ENCODE data around the gene GSPT1. TPM values are rescaled to one million over a fixed set of nuclear protein-coding genes. Genes with fewer than 3 reads are reported as not detected.
"Not testable (repeated sequence)": the region's sequence is repeated elsewhere in the genome, so short reads cannot be mapped to it uniquely, and the experiment has no call there.

The GSPT1 gene
- total and polyA plus RNA-seq, 7 experiments from 2014 or later = 71.0 to 148 (median 96.7) TPM

GRCh38 chr16:11941945-11942344 lies 26.2 kb upstream of the GSPT1 start, which contains the start of gene NPIPB2:
Gene NPIPB2 (minus strand): TSS chr16:11942045. CDS start chr16:11942045, 0 bp downstream.
- CTCF ChIA-PET = not testable (repeated sequence)

GRCh38 chr16:11927350-11927749 lies 11.6 kb upstream of the GSPT1 start:
- POLR2A ChIA-PET; CTCF ChIA-PET; H3K27me3 ChIP-seq (ENCODE audit: control insufficient read depth in 2 of 2, insufficient read depth in 2 of 2, low read length in 2 of 2); H3K27me3 Mint-ChIP-seq; H3K4me3 ChIP-seq (ENCODE audit: low read length); H3K36me3 Mint-ChIP-seq; H3K27ac Mint-ChIP-seq; H3K4me1 ChIP-seq (ENCODE audit: control insufficient read depth in 2 of 2, insufficient read depth in 2 of 2, low read length in 2 of 2); H3K27ac ChIP-seq (ENCODE audit: low read depth, low read length); H3K4me3 Mint-ChIP-seq; H3K9me3 Mint-ChIP-seq; ATAC-seq; H3K36me3 ChIP-seq (ENCODE audit: control insufficient read depth in 2 of 3, insufficient read depth in 3 of 3, low read length in 3 of 3); H3K9me3 ChIP-seq (ENCODE audit: control insufficient read depth in 2 of 3, low read length in 3 of 3); H3K4me1 Mint-ChIP-seq; DNase-seq; intact Hi-C loops (cut with micrococcal nuclease): not testable (repeated sequence)

More at GRCh38 chr16:11941945-11942344, 26.2 kb upstream of the GSPT1 start, which contains the start of gene NPIPB2:
- H3K36me3 ChIP-seq (ENCODE audit: control insufficient read depth in 2 of 3, insufficient read depth in 3 of 3, low read length in 3 of 3); H3K27me3 Mint-ChIP-seq; ATAC-seq; DNase-seq; H3K27ac Mint-ChIP-seq; POLR2A ChIA-PET; H3K27ac ChIP-seq (ENCODE audit: low read depth, low read length); H3K4me3 ChIP-seq (ENCODE audit: low read length); H3K4me3 Mint-ChIP-seq; intact Hi-C loops (cut with micrococcal nuclease); H3K4me1 Mint-ChIP-seq; H3K9me3 ChIP-seq (ENCODE audit: control insufficient read depth in 2 of 3, low read length in 3 of 3); H3K4me1 ChIP-seq (ENCODE audit: control insufficient read depth in 2 of 2, insufficient read depth in 2 of 2, low read length in 2 of 2); H3K27me3 ChIP-seq (ENCODE audit: control insufficient read depth in 2 of 2, insufficient read depth in 2 of 2, low read length in 2 of 2); H3K9me3 Mint-ChIP-seq; H3K36me3 Mint-ChIP-seq: not testable (repeated sequence)

- CTCF ChIA-PET; H3K9me3 Mint-ChIP-seq; ATAC-seq; H3K27me3 Mint-ChIP-seq; H3K4me1 ChIP-seq (ENCODE audit: control insufficient read depth in 2 of 2, insufficient read depth in 2 of 2, low read length in 2 of 2); H3K4me1 Mint-ChIP-seq; H3K27ac ChIP-seq (ENCODE audit: low read depth, low read length); H3K9me3 ChIP-seq (ENCODE audit: control insufficient read depth in 2 of 3, low read length in 3 of 3); intact Hi-C loops (cut with micrococcal nuclease); H3K36me3 ChIP-seq (ENCODE audit: control insufficient read depth in 2 of 3, insufficient read depth in 3 of 3, low read length in 3 of 3); DNase-seq; H3K4me3 ChIP-seq (ENCODE audit: low read length); H3K4me3 Mint-ChIP-seq; H3K27ac Mint-ChIP-seq; H3K27me3 ChIP-seq (ENCODE audit: control insufficient read depth in 2 of 2, insufficient read depth in 2 of 2, low read length in 2 of 2); H3K36me3 Mint-ChIP-seq: not testable (repeated sequence)
- POLR2A ChIA-PET = interaction anchor here (0.7 kb wide), 1 partner anchor 20 kb away, joined by 3 read pairs; no protein-coding TSS in a partner anchor
Observed at GRCh38 chr16:11924046-11924445, 8.3 kb upstream of the GSPT1 start.

GRCh38 chr16:11916524-11917285 lies 949 bp upstream of the GSPT1 start:
- H3K27me3 Mint-ChIP-seq = peaks cover 0 to 10% (median 0%) of the 10 kb centered on the region in 5 donors
- no peaks in the 10 kb centered on the region for H3K9me3 ChIP-seq (ENCODE audit: control insufficient read depth in 2 of 3, low read length in 3 of 3)
- peaks cover 0 to 9% (median 0%) of the 10 kb centered on the region in 5 donors for H3K36me3 Mint-ChIP-seq
- peaks cover 0 to 8% (median 0%) of the 10 kb centered on the region in 11 donors for H3K9me3 Mint-ChIP-seq
- peak overlapping the region; percentile 23 to 96 (median 93) for H3K27ac Mint-ChIP-seq
- H3K4me3 Mint-ChIP-seq = peak overlapping the region; percentile 82 to 96 (median 90)
- ChIA-PET CTCF (interaction anchor here (0.6 kb wide), 1 partner anchor 27 kb away, joined by 3 read pairs; no protein-coding TSS in a partner anchor), POLR2A (interaction anchor here (0.7 to 3.4 kb wide), 10 partner anchors 60 to 562 kb away, joined by 3 to 10 read pairs (median 4); partner anchors contain the start of genes RSL1D1, SNX29 and ZC3H7A)
- H3K4me1 ChIP-seq (ENCODE audit: control insufficient read depth in 2 of 2, insufficient read depth in 2 of 2, low read length in 2 of 2) = peaks cover 10 to 22% of the 10 kb centered on the region in 2 donors
- no peaks in the 10 kb centered on the region for H3K27me3 ChIP-seq (ENCODE audit: control insufficient read depth in 2 of 2, insufficient read depth in 2 of 2, low read length in 2 of 2)
- ATAC-seq (no peak), DNase-seq (no peak)
- H3K36me3 ChIP-seq (ENCODE audit: control insufficient read depth in 2 of 3, insufficient read depth in 3 of 3, low read length in 3 of 3) = peaks cover 0 to 3% (median 0%) of the 10 kb centered on the region in 3 experiments
- intact Hi-C loops (cut with micrococcal nuclease) = loop anchor here (1.0 to 10.0 kb wide), 13 partner anchors 60 to 1174 kb away; partner anchors contain the start of genes CLEC16A (in 2 of the 2), NUBP1 (in 2 of the 2), RSL1D1 (in 2 of the 2) and SNX29 (in 2 of the 2)
- peak overlapping the region; percentile 63 for H3K27ac ChIP-seq (ENCODE audit: low read depth, low read length)
- H3K4me1 Mint-ChIP-seq = peaks cover 23 to 34% (median 32%) of the 10 kb centered on the region in 7 donors
- H3K4me3 ChIP-seq (ENCODE audit: low read length) = peak overlapping the region; percentile 67

GRCh38 chr16:11915114-11915643 lies 577 bp downstream of the GSPT1 start:
- Histone ChIP-seq H3K4me3 (ENCODE audit: low read length) (peak overlapping the region; percentile 74), H3K27ac (ENCODE audit: low read depth, low read length) (peak overlapping the region; percentile 87), H3K27me3 (ENCODE audit: control insufficient read depth in 2 of 2, insufficient read depth in 2 of 2, low read length in 2 of 2) (no peaks in the 10 kb centered on the region), H3K36me3 (ENCODE audit: control insufficient read depth in 2 of 3, insufficient read depth in 3 of 3, low read length in 3 of 3) (peaks cover 0 to 3% (median 0%) of the 10 kb centered on the region in 3 experiments), H3K9me3 (ENCODE audit: control insufficient read depth in 2 of 3, low read length in 3 of 3) (no peaks in the 10 kb centered on the region), H3K4me1 (ENCODE audit: control insufficient read depth in 2 of 2, insufficient read depth in 2 of 2, low read length in 2 of 2) (peaks cover 15 to 31% of the 10 kb centered on the region in 2 donors)
- ChIA-PET CTCF (interaction anchor here (1.2 kb wide), 1 partner anchor 153 kb away, joined by 5 read pairs; no protein-coding TSS in a partner anchor), POLR2A (interaction anchor here (0.5 to 3.4 kb wide), 10 partner anchors 61 to 946 kb away, joined by 3 to 10 read pairs (median 4); partner anchors contain the start of genes RSL1D1, SNX29, TXNDC11 and ZC3H7A)
- DNase-seq (peak in 3 of 9 donors; percentile 20 to 68 (median 34)), ATAC-seq (peak; percentile 3)
- Mint-ChIP-seq H3K27ac (peak overlapping the region; percentile 82 to 98 (median 94)), H3K27me3 (peaks cover 0 to 9% (median 0%) of the 10 kb centered on the region in 5 donors), H3K9me3 (peaks cover 0 to 8% (median 0%) of the 10 kb centered on the region in 11 donors), H3K36me3 (peaks cover 0 to 9% (median 0%) of the 10 kb centered on the region in 5 donors), H3K4me1 (peaks cover 29 to 44% (median 41%) of the 10 kb centered on the region in 7 donors), H3K4me3 (peak overlapping the region; percentile 85 to 99 (median 96))
- intact Hi-C loops (cut with micrococcal nuclease) = loop anchor here (5.0 to 10.0 kb wide), 7 partner anchors 133 to 1173 kb away; partner anchors contain the start of genes NUBP1 (in 2 of the 2), CPPED1 (in 1 of the 2), SNN (in 1 of the 2) and SOCS1 (in 1 of the 2)

Measured in naive thymus-derived CD4-positive, alpha-beta T cell (primary cell).